Measurements from ENCODE around the gene CELF5. TPM values are rescaled to one million over a fixed set of nuclear protein-coding genes. Genes with fewer than 3 reads are reported as not detected.

CELF5 gene
- total and polyA plus RNA-seq, 2 experiments from 2014 or later, result 5.6 to 10.6 TPM

GRCh38 chr19:3196064-3196932, 28.2 kb upstream of the CELF5 start:
- no peak overlapping the region for H3K27ac ChIP-seq (ENCODE audit: low read depth)
- no peak overlapping the region for H3K4me3 Mint-ChIP-seq
- H3K9me3 Mint-ChIP-seq, result no peaks in the 10 kb centered on the region; the same call in 2 of the 3 replicates
- no peaks in the 10 kb centered on the region; the same call in 1 of the 2 replicates for H3K36me3 ChIP-seq (ENCODE audit: insufficient read depth)
- H3K4me1 Mint-ChIP-seq, result no peaks in the 10 kb centered on the region
- H3K79me2 ChIP-seq (replicated peaks; ENCODE audit: insufficient read depth), result peaks cover 20% of the 10 kb centered on the region
- DNase-seq (ENCODE audit: low spot score) (no peak), ATAC-seq (no peak)
- no peaks in the 10 kb centered on the region for H3K9me2 ChIP-seq (ENCODE audit: insufficient read depth)
- no peaks in the 10 kb centered on the region for H3K4me1 ChIP-seq (ENCODE audit: insufficient read depth)
- H3K4me3 ChIP-seq, result no peak overlapping the region
- no peaks in the 10 kb centered on the region for H3K27me3 ChIP-seq (ENCODE audit: insufficient read depth)
- H4K20me1 ChIP-seq (replicated peaks; ENCODE audit: insufficient read depth), result no peaks in the 10 kb centered on the region; the same call in 1 of the 2 replicates
- peaks cover 9% of the 10 kb centered on the region for H3K27me3 Mint-ChIP-seq (ENCODE audit: insufficient read depth, low read depth, poor library complexity)
- no peak for TF ChIP-seq STAT1 (IDR thresholded peaks at IDR 0.05; ENCODE audit: unreplicated experiment)
- TF ChIP-seq EZH2phosphoT487 (IDR thresholded peaks at IDR 0.05; ENCODE audit: unreplicated experiment), result no peak
- peaks cover 14% of the 10 kb centered on the region; the same call in 2 of the 3 replicates for H3K36me3 Mint-ChIP-seq (ENCODE audit: low read depth)
- H3K27ac Mint-ChIP-seq, result no peak overlapping the region
- H2AFZ ChIP-seq, result no peak overlapping the region
- no peaks in the 10 kb centered on the region for H3F3A ChIP-seq (replicated peaks; ENCODE audit: low read depth)
- H3K4me2 ChIP-seq, result no peak overlapping the region

GRCh38 chr19:3196933-3197205, 27.6 kb upstream of the CELF5 start:
- TF ChIP-seq EZH2phosphoT487 (IDR thresholded peaks at IDR 0.05; ENCODE audit: unreplicated experiment) (no peak), CTCF (conservative IDR thresholded peaks at IDR 0.05; ENCODE audit: low read depth in 2 of 2) (no peak), EZH2 (IDR thresholded peaks at IDR 0.05; ENCODE audit: low read depth, unreplicated experiment) (no peak), CREB1 (CRISPR knock-in tag; IDR thresholded peaks at IDR 0.05; ENCODE audit: low read depth) (no peak), NANOG (IDR thresholded peaks at IDR 0.05; ENCODE audit: borderline replicate concordance) (no peak)
- TF ChIP-seq, protein P1, sequence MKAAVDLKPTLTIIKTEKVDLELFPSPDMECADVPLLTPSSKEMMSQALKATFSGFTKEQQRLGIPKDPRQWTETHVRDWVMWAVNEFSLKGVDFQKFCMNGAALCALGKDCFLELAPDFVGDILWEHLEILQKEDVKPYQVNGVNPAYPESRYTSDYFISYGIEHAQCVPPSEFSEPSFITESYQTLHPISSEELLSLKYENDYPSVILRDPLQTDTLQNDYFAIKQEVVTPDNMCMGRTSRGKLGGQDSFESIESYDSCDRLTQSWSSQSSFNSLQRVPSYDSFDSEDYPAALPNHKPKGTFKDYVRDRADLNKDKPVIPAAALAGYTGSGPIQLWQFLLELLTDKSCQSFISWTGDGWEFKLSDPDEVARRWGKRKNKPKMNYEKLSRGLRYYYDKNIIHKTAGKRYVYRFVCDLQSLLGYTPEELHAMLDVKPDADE (IDR thresholded peaks at IDR 0.05), result no peak
- peaks cover 15% of the 10 kb centered on the region; the same call in 1 of the 2 replicates for H3K79me2 ChIP-seq (replicated peaks; ENCODE audit: insufficient read depth)
- no peaks in the 10 kb centered on the region for H3K9me2 ChIP-seq (ENCODE audit: insufficient read depth)
- no peaks in the 10 kb centered on the region; the same call in 1 of the 2 replicates for H4K20me1 ChIP-seq (replicated peaks; ENCODE audit: insufficient read depth)
- H3K4me2 ChIP-seq, result no peak overlapping the region
- H3F3A ChIP-seq (replicated peaks; ENCODE audit: low read depth), result no peaks in the 10 kb centered on the region
- ATAC-seq (no peak), DNase-seq (ENCODE audit: low spot score) (no peak)
- Mint-ChIP-seq H3K9me3 (no peaks in the 10 kb centered on the region; the same call in 2 of the 3 replicates), H3K4me1 (no peaks in the 10 kb centered on the region), H3K27me3 (ENCODE audit: insufficient read depth, low read depth, poor library complexity) (peaks cover 8% of the 10 kb centered on the region), H3K4me3 (no peak overlapping the region), H3K27ac (no peak overlapping the region), H3K36me3 (ENCODE audit: low read depth) (peaks cover 14% of the 10 kb centered on the region; the same call in 2 of the 3 replicates)
- no peaks in the 10 kb centered on the region for H3K27me3 ChIP-seq (ENCODE audit: insufficient read depth)
- H3K36me3 ChIP-seq (ENCODE audit: insufficient read depth), result no peaks in the 10 kb centered on the region; the same call in 1 of the 2 replicates
- no peak overlapping the region for H3K4me3 ChIP-seq
- no peak overlapping the region for H2AFZ ChIP-seq
- H3K4me1 ChIP-seq (ENCODE audit: insufficient read depth), result no peaks in the 10 kb centered on the region
- H3K27ac ChIP-seq (ENCODE audit: low read depth), result no peak overlapping the region

All from GM23338 (cell line).